Stomach (tissue), 4 donors: ENCODE data around the gene INS.

Source experiments
- CTCF ChIP-seq, 7 experiments: fragments of 450-650 bp in 4 of 7; fragments of 200-600 bp in 3 of 7; sonication (generic) in 3 of 7; IDR thresholded peaks; one replicate each; pipeline ENCODE4 v1.5.1; 2016 to 2019; ENCODE audit warnings: antibody characterized with exemption in 7 of 7, control low read depth in 2 of 7, mild to moderate bottlenecking in 1 of 7
- POLR2A ChIP-seq, 4 donors: fragments of 450-650 bp; IDR thresholded peaks; one replicate each; pipeline ENCODE4 v1.6.1; 2016; ENCODE audit warnings: antibody characterized with exemption in 4 of 4, control low read depth in 2 of 4, mild to moderate bottlenecking in 1 of 4, moderate library complexity in 1 of 4

- TF ChIP-seq CTCF (IDR thresholded peaks at IDR 0.05) (no peak), POLR2A (IDR thresholded peaks at IDR 0.05) (no peak)
These were observed 34.4 kb downstream of the INS start for GRCh38 chr11:2126520-2127085.
